Vagina (tissue), 2 donors: ENCODE results near the gene ING1.

Experiments
- POLR2A ChIP-seq, 2 donors: fragments of 450-650 bp; IDR thresholded peaks; one replicate each; pipeline ENCODE4 v1.6.1; 2017; ENCODE audit warnings: antibody characterized with exemption in 2 of 2, mild to moderate bottlenecking in 2 of 2, moderate library complexity in 2 of 2
- POLR2AphosphoS5 ChIP-seq, 2 donors: sonication (generic); formaldehyde crosslinking; IDR thresholded peaks; one replicate each; pipeline ENCODE4 v1.9.0; 2017; ENCODE audit warnings: antibody characterized with exemption in 2 of 2, mild to moderate bottlenecking in 2 of 2, low read depth in 1 of 2; ENCODE audit not compliant: insufficient read depth in 1 of 2

- no peak for TF ChIP-seq POLR2A (IDR thresholded peaks at IDR 0.05)
- no peak for TF ChIP-seq POLR2AphosphoS5 (IDR thresholded peaks at IDR 0.05; ENCODE audit: insufficient read depth in 1 of 2, low read depth in 1 of 2)
Observed at GRCh38 chr13:110689711-110690110, 23.8 kb upstream of the ING1 start.
